Frontal cortex (tissue), 4 donors: Measurements from ENCODE around the gene CDH4. TPM values are rescaled to one million over a fixed set of nuclear protein-coding genes. Genes with fewer than 3 reads are reported as not detected.
"Not testable (repeated sequence)": the region's sequence is repeated elsewhere in the genome, so short reads cannot be mapped to it uniquely, and the experiment has no call there.

ENCODE experiments used
- DNase-seq, 2 donors: peaks; one replicate each; pipeline ENCODE4 v3.0.0; 2012; ENCODE audit warnings: low spot score in 2 of 2
- FAIRE-seq: peaks from 2 replicates; lab custom pipeline; 2012; peaks lifted over from hg19 to GRCh38; lab: Jason Lieb, UNC
- total RNA-seq: library from RNA; depleted of rRNA; stranded (reverse); fragments of >200 nt; gene quantifications from one replicate; pipeline ENCODE4 v1.2.3, GENCODE V29; 2014
- donor health status: control.
- donor health status: control.
- donor health status: control.

The CDH4 gene
- total RNA-seq, 1 donor from 2014 or later, result 22.8 TPM

- DNase-seq, FAIRE-seq: not testable (repeated sequence)
These were observed 692.9 kb downstream of the CDH4 start for GRCh38 chr20:61944967-61945366.

GRCh38 chr20:61945495-61945894 is 693.4 kb downstream of the CDH4 start:
- not testable (repeated sequence) for FAIRE-seq, DNase-seq

- DNase-seq, FAIRE-seq: not testable (repeated sequence)
These were observed 696.0 kb downstream of the CDH4 start for GRCh38 chr20:61948056-61948455.

- no peak for FAIRE-seq
- no peak for DNase-seq
These were observed 696.7 kb downstream of the CDH4 start for GRCh38 chr20:61948586-61949362.

DNA sequence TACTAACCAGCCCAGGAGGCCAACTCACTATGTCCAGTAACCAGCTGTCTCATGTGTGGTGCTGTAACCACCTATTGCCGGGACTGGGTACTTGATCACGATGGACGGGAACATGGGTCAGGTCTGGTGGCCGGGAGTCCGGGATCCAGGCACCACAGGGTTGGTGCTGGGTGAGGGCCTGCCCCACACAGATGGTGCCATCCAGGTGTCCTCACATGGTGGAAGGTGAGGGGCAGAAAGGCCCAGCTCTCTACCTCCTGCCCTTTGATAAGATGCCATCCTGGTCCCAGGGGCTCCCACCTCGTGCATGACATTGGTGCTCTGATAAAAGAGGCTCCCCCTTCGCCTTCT is 697.3 kb downstream of the CDH4 start:
- FAIRE-seq (no peak), DNase-seq (no peak)

GRCh38 chr20:61949714-61950640 is 697.9 kb downstream of the CDH4 start:
- FAIRE-seq, result no peak
- no peak for DNase-seq

GRCh38 chr20:61950641-61951071 is 698.6 kb downstream of the CDH4 start:
- no peak for DNase-seq

GRCh38 chr20:61951695-61952533 is 699.9 kb downstream of the CDH4 start:
- FAIRE-seq (no peak), DNase-seq (no peak)

More at GRCh38 chr20:61950641-61951071, 698.6 kb downstream of the CDH4 start:
- FAIRE-seq, result no peak

GRCh38 chr20:61953037-61954021 is 701.3 kb downstream of the CDH4 start:
- FAIRE-seq (no peak), DNase-seq (no peak)

GRCh38 chr20:61954276-61955021 is 702.4 kb downstream of the CDH4 start:
- FAIRE-seq, result no peak
- no peak for DNase-seq

DNA sequence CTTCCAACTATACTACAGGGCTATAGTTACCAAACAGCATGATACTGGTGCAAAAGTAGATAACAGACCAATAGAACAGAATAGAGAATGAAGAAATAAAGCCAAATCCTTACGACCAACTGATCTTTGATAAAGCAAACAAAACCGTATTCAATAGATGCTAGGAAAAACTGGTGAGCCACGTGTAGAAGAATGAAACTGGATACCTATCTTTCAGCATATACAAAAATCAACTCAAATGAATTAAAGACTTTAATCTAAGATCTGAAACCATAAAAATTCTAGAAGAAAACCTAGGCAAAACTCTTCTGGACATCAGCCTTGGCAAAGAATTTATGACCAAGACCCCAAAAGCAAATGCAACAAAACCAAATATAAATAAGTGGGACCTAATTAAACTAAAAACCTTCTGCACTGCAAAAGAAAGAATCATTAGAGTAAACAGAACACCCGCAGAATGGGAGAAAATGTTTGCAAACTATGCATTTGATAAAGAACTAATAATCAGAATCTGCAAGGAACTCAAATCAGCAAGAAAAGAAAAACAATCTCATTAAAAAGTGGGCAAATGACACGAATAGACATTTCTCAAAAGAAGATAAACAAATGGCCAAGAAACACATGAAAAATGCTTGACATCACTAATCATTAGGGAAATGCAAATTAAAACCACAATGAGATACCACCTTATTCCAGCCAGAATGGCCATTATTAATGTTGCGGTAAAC is 703.8 kb downstream of the CDH4 start:
- no peak for FAIRE-seq

DNA sequence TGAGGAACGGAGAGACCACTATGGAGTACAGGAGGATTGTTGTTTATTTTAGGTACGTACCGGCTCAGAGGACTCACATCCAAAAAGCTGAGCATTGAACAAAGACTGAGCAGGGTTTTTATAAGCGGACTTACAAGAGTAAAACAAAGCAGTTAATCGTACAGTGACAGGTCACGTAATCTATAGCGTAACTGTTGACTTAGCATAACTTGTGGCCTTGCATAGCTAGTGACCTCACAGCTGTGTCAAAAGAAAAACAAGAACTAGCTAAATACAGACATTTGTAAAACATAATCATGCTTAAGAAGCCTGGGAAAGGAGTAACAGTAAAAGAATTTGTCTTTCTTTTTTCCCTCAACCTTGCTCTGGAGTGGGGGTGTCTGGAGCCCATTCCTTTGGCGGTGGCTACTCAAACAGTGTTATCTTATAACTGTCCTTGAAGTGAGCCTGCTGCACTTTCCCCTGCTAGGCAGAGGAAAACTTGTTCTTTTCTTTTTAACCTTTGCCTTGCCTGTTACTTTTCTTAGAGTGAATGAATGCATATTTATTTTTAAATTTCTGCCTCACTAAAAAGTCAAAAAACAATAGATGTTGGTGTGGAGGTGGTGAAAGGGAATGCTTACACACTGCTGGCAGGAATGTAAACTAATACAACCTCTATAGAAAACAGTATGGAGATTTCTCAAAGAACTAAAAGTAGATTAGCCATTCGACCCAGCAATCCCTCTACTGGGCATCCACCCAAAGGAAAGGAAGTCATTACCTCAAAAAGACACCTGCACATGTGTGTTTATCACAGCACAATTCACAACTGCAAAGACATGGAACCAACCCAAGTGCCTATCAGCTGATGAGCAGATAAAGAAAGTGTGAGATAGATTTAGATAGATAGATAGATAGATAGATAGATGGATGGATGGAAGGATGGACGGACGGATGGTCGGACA is 704.6 kb downstream of the CDH4 start:
- FAIRE-seq (no peak), DNase-seq (no peak)

More for the DNA sequence above, 703.8 kb downstream of the CDH4 start:
- DNase-seq, result no peak

GRCh38 chr20:61957961-61958715 is 706.1 kb downstream of the CDH4 start:
- no peak for FAIRE-seq
- no peak for DNase-seq

DNA sequence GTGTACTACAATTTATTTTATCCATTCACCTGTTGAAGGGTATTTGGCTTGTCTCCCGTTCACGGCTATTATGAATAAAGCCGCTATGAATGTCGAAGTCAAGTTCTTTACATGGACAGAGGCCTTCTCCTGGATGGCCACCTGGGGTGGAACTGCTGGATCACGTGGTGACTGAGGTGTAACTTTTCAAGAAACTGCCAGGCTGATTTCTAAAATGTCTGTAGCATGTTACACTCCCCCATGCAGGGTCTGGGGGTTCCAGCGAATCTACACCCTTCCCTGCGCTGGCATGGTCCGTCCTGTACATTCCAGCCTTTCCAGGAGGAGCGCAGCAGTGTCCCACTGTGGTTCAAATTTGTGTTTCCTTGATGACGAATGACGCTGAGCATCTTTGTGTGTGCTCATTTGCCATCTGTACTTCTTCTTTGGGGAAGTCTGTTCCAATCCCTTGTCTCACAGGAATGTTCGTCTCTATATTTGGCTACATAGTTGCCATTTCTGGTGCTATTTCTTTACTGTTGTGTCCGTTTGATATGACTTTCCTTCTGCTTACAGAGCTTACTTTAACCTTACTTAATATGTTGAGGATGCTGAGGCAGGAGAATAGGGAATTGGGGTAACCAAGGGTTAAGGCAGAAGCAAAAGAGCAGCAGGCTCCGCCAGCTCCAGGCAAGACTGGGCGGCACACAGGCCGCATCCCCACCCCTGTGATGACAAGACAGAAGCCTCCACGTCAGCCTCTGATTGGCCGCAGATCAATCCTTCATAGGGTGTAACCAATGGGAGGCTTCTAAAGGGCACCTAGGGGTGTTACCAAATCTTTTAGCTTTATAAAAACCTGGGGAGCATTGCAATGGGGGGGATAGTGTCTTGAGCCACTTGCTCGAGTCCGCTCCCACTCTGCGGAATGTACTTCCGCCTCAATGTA is 707.0 kb downstream of the CDH4 start:
- DNase-seq, result no peak
- no peak for FAIRE-seq

DNA sequence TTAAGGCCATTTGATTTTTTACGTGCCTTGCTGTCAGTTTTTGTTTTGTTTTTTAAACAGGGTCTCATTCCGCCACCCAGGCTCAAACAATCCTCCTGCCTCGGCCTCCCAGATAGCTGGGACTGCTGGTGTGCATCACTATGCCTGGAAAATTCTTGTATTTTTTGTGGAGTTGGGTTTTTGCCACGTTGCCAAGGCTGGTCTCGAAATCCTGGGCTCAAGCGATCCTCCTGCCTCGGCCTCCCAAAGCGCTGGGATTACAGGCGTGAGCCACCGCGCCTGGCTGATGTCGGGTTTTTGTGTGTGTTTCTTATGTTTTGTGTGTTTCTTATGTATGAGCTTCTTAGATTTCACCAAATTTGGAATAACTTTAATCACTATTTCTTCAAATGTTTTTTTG is 708.8 kb downstream of the CDH4 start:
- no peak for DNase-seq
- no peak for FAIRE-seq
